Panc1 (cell line): ENCODE data around the gene CCDC92B.

Experiments
- CTCF ChIP-seq: fragments of 450-650 bp; IDR thresholded peaks from 2 replicates; pipeline ENCODE4 v1.5.1; 2017; ENCODE audit warnings: mild to moderate bottlenecking
- POLR2AphosphoS5 ChIP-seq: IDR thresholded peaks from 2 replicates; pipeline ENCODE4 v1.6.1; 2012; ENCODE audit warnings: mild to moderate bottlenecking, low read depth, low read length, moderate library complexity

DNA sequence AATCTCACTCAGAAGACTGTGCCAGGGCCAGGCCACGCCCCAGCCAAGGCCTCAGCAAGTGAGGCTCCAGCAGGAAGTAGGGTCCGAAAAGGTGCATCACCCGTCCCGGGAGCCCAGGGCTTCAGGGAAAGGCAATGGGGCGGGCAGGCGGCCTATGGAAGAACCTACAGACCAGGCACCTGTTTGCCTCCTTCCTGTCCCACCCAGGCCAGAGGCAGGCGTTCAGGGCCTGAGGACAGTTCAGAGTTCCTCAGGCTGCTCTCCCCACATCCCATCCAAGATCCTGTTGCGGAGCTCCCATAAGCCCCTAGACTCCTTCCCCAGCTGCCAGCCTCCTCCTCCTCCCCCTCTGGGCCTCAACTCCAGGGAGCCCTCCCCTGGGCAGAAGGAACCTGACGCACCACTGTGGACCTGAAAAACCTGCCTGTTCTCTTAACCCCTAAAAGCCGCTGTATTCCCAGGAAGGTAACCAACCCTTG, 40.2 kb downstream of the CCDC92B start:
- TF ChIP-seq POLR2AphosphoS5: no peak
- TF ChIP-seq CTCF: no peak
